BJ (cell line): ENCODE data around the gene TP53I13. TPM values are rescaled to one million over a fixed set of nuclear protein-coding genes. Genes with fewer than 3 reads are reported as not detected.

Experiments
- CTCF ChIA-PET: fragments of 350-600 bp; formaldehyde crosslinking; extraction: SDS; loops from one replicate; lab custom pipeline; 2021; ENCODE audit warnings: antibody characterized with exemption, inconsistent platforms; lab: Yijun Ruan, JAX
- POLR2A ChIA-PET: fragments of 300-600 bp; sonication (Branson Sonifier 250); formaldehyde crosslinking; extraction: SDS; loops from one replicate; lab custom pipeline; 2021; ENCODE audit warnings: antibody characterized with exemption; lab: Charles Lee
- DNase-seq: peaks from one replicate; pipeline ENCODE4 v3.0.0-alpha.2; 2011; ENCODE audit warnings: low read depth
- H3K27me3 ChIP-seq: 2 replicates; pipeline ENCODE4 v1.6.0; 2011; ENCODE audit warnings: low read length; ENCODE audit not compliant: control insufficient read depth, insufficient read depth
- H3K36me3 ChIP-seq: 2 replicates; pipeline ENCODE4 v1.5.1; 2011; ENCODE audit warnings: low read length; ENCODE audit not compliant: control insufficient read depth, insufficient read depth
- H3K4me3 ChIP-seq: 2 replicates; pipeline ENCODE4 v1.5.1; 2011; ENCODE audit warnings: low read depth, mild to moderate bottlenecking, control low read depth, low read length
- CTCF ChIP-seq: IDR thresholded peaks from 2 replicates; pipeline ENCODE4 v1.5.1; 2011; ENCODE audit warnings: low read depth, mild to moderate bottlenecking, control low read depth, inconsistent platforms, low read length, moderate library complexity; ENCODE audit not compliant: insufficient read depth
- polyA plus RNA-seq: library from polyadenylated mRNA; depleted of rRNA; stranded (reverse); fragments of >200 nt; gene quantifications from 2 replicates; pipeline ENCODE4 v1.2.3, GENCODE V29; 2011

TP53I13 gene
- polyA plus RNA-seq, 1 experiment: 38.7 TPM

GRCh38 chr17:29595107-29595942 is 26.8 kb downstream of the TP53I13 start:
- TF ChIP-seq CTCF: no peak
- CTCF ChIA-PET: interaction anchor here (0.9 to 4.7 kb wide), 2 partner anchors 14 to 184 kb away, joined by 3 to 61 read pairs; no protein-coding TSS in a partner anchor
- DNase-seq: no peak
- POLR2A ChIA-PET: no interaction called here
- H3K27me3 ChIP-seq: no peaks in the 10 kb centered on the region
- no peak overlapping the region for H3K4me3 ChIP-seq
- no peaks in the 10 kb centered on the region for H3K36me3 ChIP-seq

GRCh38 chr17:29595943-29596774 is 27.7 kb downstream of the TP53I13 start:
- no peaks in the 10 kb centered on the region for H3K27me3 ChIP-seq
- CTCF ChIA-PET: interaction anchor here (0.9 kb wide), 1 partner anchor 183 kb away, joined by 3 read pairs; no protein-coding TSS in a partner anchor

DNA sequence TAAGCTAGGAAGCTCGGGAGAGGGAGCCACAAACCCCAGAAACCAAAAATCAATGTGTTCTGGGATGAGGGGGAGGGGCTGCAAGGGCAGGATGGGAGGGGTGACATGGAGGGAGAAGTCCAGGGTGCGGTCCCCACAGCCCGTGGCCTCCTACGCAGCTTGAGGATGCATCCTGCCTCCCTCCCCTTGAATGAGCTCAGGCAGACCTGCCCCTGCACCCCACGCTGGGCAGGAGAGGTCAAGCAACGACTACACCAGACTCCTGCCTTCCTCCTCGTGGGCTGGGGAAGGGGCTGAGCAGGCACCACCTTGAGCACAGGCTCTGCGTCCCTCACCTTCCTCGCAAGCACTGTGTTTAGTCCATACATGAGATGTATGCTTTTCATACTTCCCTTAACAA is 28.3 kb downstream of the TP53I13 start:
- POLR2A ChIA-PET: no interaction called here

More at GRCh38 chr17:29595943-29596774, 27.7 kb downstream of the TP53I13 start:
- DNase-seq: no peak
- POLR2A ChIA-PET: no interaction called here
- no peaks in the 10 kb centered on the region for H3K36me3 ChIP-seq
- H3K4me3 ChIP-seq: no peak overlapping the region
- TF ChIP-seq CTCF: no peak

GRCh38 chr17:29597361-29598172 is 29.1 kb downstream of the TP53I13 start:
- Histone ChIP-seq H3K36me3 (no peaks in the 10 kb centered on the region), H3K27me3 (no peaks in the 10 kb centered on the region), H3K4me3 (no peak overlapping the region)
- TF ChIP-seq CTCF: no peak
- no peak for DNase-seq
- POLR2A ChIA-PET: no interaction called here
- CTCF ChIA-PET: interaction anchor here (0.6 to 1.8 kb wide), 4 partner anchors 16 to 43 kb away, joined by 3 to 6 read pairs (median 4); no protein-coding TSS in a partner anchor

More for the DNA sequence above, 28.3 kb downstream of the TP53I13 start:
- Histone ChIP-seq H3K4me3 (no peak overlapping the region), H3K27me3 (no peaks in the 10 kb centered on the region), H3K36me3 (no peaks in the 10 kb centered on the region)
- CTCF ChIA-PET: interaction anchor here (0.6 to 1.3 kb wide), 3 partner anchors 23 to 44 kb away, joined by 3 to 6 read pairs (median 3); no protein-coding TSS in a partner anchor
- no peak for DNase-seq
- TF ChIP-seq CTCF: no peak
